IMR-90 (cell line): ENCODE data around the gene EPN1. TPM values are rescaled to one million over a fixed set of nuclear protein-coding genes. Genes with fewer than 3 reads are reported as not detected.

Experiments used
- ATAC-seq: fragments of 200-7000 bp; cut with Tn5 transposase; 2 replicates; pipeline ENCODE4 v1.9.1; 2020; ENCODE audit warnings: low read depth, mild to moderate bottlenecking, moderate library complexity
- BruUV-seq: library from RNA; stranded (reverse); fragments of 400-500 nt; replicated peaks from 2 replicates; lab custom pipeline; 2021; lab: Mats Ljungman, UMichigan
- CTCF ChIA-PET: fragments of 300-600 bp; formaldehyde crosslinking; extraction: SDS; loops from one replicate; lab custom pipeline; 2021; ENCODE audit warnings: antibody characterized with exemption; lab: Yijun Ruan, JAX
- POLR2A ChIA-PET: fragments of 300-600 bp; sonication (Branson Sonifier 250); formaldehyde crosslinking; loops from one replicate; lab custom pipeline; 2022; ENCODE audit warnings: antibody characterized with exemption; ENCODE audit not compliant: unreplicated experiment; lab: Charles Lee
- DNase-seq: peaks from one replicate; pipeline ENCODE4 v3.0.0; 2013
- H2AFZ ChIP-seq: replicated peaks from 2 replicates; pipeline ENCODE3; 2013; ENCODE audit warnings: low read length, mild to moderate bottlenecking; ENCODE audit not compliant: poor library complexity
- H2AK5ac ChIP-seq: 2 replicates; pipeline ENCODE4 v1.6.1; 2013; ENCODE audit warnings: low read depth, low read length, inconsistent platforms
- H2AK9ac ChIP-seq: replicated peaks from 2 replicates; pipeline ENCODE3; 2013; ENCODE audit warnings: mild to moderate bottlenecking, low read depth, low read length, moderate library complexity; ENCODE audit not compliant: poor library complexity
- H2BK120ac ChIP-seq: 2 replicates; pipeline ENCODE4 v1.6.1; 2013; ENCODE audit warnings: low read depth, low read length, inconsistent platforms
- H2BK15ac ChIP-seq: 3 replicates; pipeline ENCODE4 v1.6.1; 2013; ENCODE audit warnings: low read depth, low read length, inconsistent platforms
- H2BK20ac ChIP-seq: 2 replicates; pipeline ENCODE4 v1.6.1; 2013; ENCODE audit warnings: low read depth, mild to moderate bottlenecking, inconsistent platforms, low read length, moderate library complexity
- H2BK5ac ChIP-seq: 2 replicates; pipeline ENCODE4 v1.6.1; 2013; ENCODE audit warnings: mild to moderate bottlenecking, low read depth, low read length, inconsistent platforms; ENCODE audit not compliant: poor library complexity, severe bottlenecking
- H3K14ac ChIP-seq: replicated peaks from 2 replicates; pipeline ENCODE4 v1.6.1; 2013; ENCODE audit warnings: low read depth, low read length, inconsistent platforms
- H3K18ac ChIP-seq: 2 replicates; pipeline ENCODE4 v1.6.1; 2013; ENCODE audit warnings: low read depth, low read length, control low read depth
- H3K23ac ChIP-seq: 2 replicates; pipeline ENCODE4 v1.6.1; 2013; ENCODE audit warnings: low read depth, low read length, inconsistent platforms
- H3K27ac ChIP-seq: 2 replicates; pipeline ENCODE4 v1.5.1; 2013; ENCODE audit warnings: mild to moderate bottlenecking, control low read depth, low read length; ENCODE audit not compliant: insufficient read depth
- H3K27me3 ChIP-seq: 2 replicates; pipeline ENCODE4 v1.6.1; 2013; ENCODE audit warnings: low read length; ENCODE audit not compliant: control insufficient read depth, insufficient read depth
- H3K36me3 ChIP-seq: 2 replicates; pipeline ENCODE4 v1.6.1; 2013; ENCODE audit warnings: low read length, mixed read lengths; ENCODE audit not compliant: control insufficient read depth, insufficient read depth
- H3K4ac ChIP-seq: 2 replicates; pipeline ENCODE4 v1.6.1; 2013; ENCODE audit warnings: low read depth, low read length, inconsistent platforms
- H3K4me1 ChIP-seq: 2 replicates; pipeline ENCODE4 v1.6.1; 2013; ENCODE audit warnings: low read length, mixed read lengths; ENCODE audit not compliant: control insufficient read depth, insufficient read depth
- H3K4me2 ChIP-seq: 2 replicates; pipeline ENCODE4 v1.6.1; 2013; ENCODE audit warnings: low read depth, mild to moderate bottlenecking, control low read depth, low read length, moderate library complexity
- H3K4me3 ChIP-seq: 2 replicates; pipeline ENCODE4 v1.5.1; 2013; ENCODE audit warnings: low read depth, mild to moderate bottlenecking, control low read depth, low read length, moderate library complexity; ENCODE audit not compliant: insufficient read depth
- H3K56ac ChIP-seq: 2 replicates; pipeline ENCODE4 v1.6.1; 2013; ENCODE audit warnings: low read length, inconsistent platforms; ENCODE audit not compliant: insufficient read depth; ENCODE audit errors: extremely low read depth
- H3K79me1 ChIP-seq, 2 experiments: 2 replicates each; pipeline ENCODE4 v1.6.1; 2013; ENCODE audit warnings: low read length in 2 of 2, inconsistent platforms in 1 of 2, low read depth in 1 of 2
- H3K9ac ChIP-seq: 2 replicates; pipeline ENCODE4 v1.6.1; 2013; ENCODE audit warnings: low read depth, low read length, control low read depth
- H3K9me1 ChIP-seq: 2 replicates; pipeline ENCODE4 v1.6.1; 2013; ENCODE audit warnings: low read length, inconsistent platforms; ENCODE audit not compliant: insufficient read depth
- H3K9me3 ChIP-seq: 2 replicates; pipeline ENCODE4 v1.6.1; 2013; ENCODE audit warnings: low read length; ENCODE audit not compliant: control insufficient read depth, insufficient read depth
- H4K20me1 ChIP-seq: 2 replicates; pipeline ENCODE4 v1.6.1; 2013; ENCODE audit warnings: low read length, inconsistent platforms; ENCODE audit not compliant: insufficient read depth
- H4K5ac ChIP-seq: 2 replicates; pipeline ENCODE4 v1.6.1; 2013; ENCODE audit warnings: mild to moderate bottlenecking, low read depth, low read length, control low read depth
- H4K8ac ChIP-seq, 2 experiments: 2 replicates each; pipeline ENCODE4 v1.6.1; 2013; ENCODE audit warnings: low read depth in 2 of 2, low read length in 2 of 2, control low read depth in 1 of 2, inconsistent platforms in 1 of 2
- H4K91ac ChIP-seq: 2 replicates; pipeline ENCODE4 v1.6.1; 2013; ENCODE audit warnings: low read depth, low read length, inconsistent platforms; ENCODE audit not compliant: insufficient read depth
- MXI1 ChIP-seq: IDR thresholded peaks from 2 replicates; pipeline ENCODE4 v1.6.1; 2012; ENCODE audit warnings: low read depth, mild to moderate bottlenecking, low read length, moderate library complexity, borderline replicate concordance
- WGBS, 2 experiments: methylation state at CpG; one replicate each; pipeline versions ENCODE4 v1.1.5 to v1.1.7; 2013; ENCODE audit warnings: missing lambda C conversion rate in 2 of 2; ENCODE audit not compliant: insufficient read length in 1 of 2; ENCODE audit errors: extremely low coverage in 2 of 2; 5-methylcytosine and 5-hydroxymethylcytosine counted together
- dilution Hi-C: fragments of 300-500 bp; cut with HindIII; formaldehyde crosslinking; loops from one replicate; pipeline ENCODE4 v1.14.3; 2018; ENCODE audit warnings: low sequenced_read_pairs; ENCODE audit not compliant: unreplicated experiment
- in situ Hi-C: fragments of 300-500 bp; cut with MboI; formaldehyde crosslinking; loops from 3 replicates; pipeline ENCODE4 v1.14.3; 2019; ENCODE audit warnings: low sequenced_read_pairs, inconsistent platforms, mixed read lengths
- intact Hi-C: fragments of 100-400 bp; cut with micrococcal nuclease; formaldehyde crosslinking; loops from 2 replicates; pipeline ENCODE4 v1.10.0; 2022
- polyA plus RNA-seq, 3 experiments: library from polyadenylated mRNA; depleted of rRNA; stranded (reverse); fragments of >200 nt; gene quantifications; 2 replicates each; pipeline ENCODE4 v1.2.3, GENCODE V29; 2012; ENCODE audit warnings: low replicate concordance in 1 of 3
- total RNA-seq: library from RNA; depleted of rRNA; stranded (reverse); fragments of >200 nt; gene quantifications from 2 replicates; pipeline ENCODE4 v1.2.3, GENCODE V29; 2012
- TF ChIP-seq, protein P1 (sequence below): fragments of 150-350 bp; IDR thresholded peaks from 2 replicates; pipeline ENCODE4 v1.6.1; 2016; ENCODE audit warnings: low read depth, mild to moderate bottlenecking, low read length, moderate library complexity, borderline replicate concordance

EPN1 gene
- total and polyA plus RNA-seq, 2 of the 4 experiments (the other 2 are of a cell fraction) = 19.0 to 122 TPM

DNA sequence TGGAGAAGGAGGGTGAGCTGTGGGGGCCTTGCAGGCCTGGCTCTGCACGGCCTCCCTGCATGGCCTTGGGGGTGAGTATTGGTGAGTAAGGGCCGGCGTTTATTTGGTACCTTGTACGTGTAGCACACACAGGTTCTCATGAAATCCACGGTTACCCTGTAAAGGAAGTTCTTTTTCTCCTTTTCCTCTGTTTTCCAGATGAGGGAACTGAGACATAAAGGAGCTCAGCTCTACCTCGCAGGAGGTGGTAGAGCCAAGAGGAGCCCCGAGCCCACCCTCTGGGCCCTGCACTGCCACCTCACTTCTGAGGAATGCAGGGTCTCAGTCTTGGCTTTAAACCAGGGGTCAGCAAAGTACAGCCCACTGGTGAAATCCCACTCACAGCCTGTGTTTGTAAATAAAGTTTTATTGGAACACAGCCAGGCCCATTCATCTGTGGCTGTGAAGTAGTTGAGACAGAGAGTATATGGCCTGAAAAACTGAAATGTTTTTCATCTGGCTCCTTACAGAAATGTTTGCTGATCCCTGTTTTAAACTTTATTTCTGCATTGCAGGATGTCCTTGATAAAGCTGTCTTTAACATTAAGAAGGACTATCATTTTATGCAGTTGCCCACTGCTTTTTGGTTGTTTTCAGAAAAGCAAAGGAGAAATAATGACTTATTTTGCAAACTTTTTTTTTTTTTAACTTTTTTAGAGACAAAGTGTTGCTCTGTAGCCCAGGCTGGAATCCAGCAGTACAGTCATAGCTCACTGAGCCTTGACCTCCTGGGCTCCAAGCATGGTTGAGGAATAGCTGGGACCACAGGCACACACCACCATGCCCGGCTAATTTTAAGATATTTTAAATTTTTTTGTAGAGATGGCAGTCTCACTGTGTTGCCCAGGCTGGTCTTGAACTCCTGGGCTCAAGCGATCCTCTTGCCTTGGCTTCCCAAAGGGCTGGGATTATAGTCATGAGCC is 6.4 kb downstream of the EPN1 start:
- peaks cover 86% of the 10 kb centered on the region for H4K20me1 ChIP-seq
- no peak overlapping the region for H3K23ac ChIP-seq
- no peak overlapping the region for H2BK120ac ChIP-seq
- H3K4me3 ChIP-seq = no peak overlapping the region
- H3K9me3 ChIP-seq = no peaks in the 10 kb centered on the region
- H4K5ac ChIP-seq = no peak overlapping the region
- H3K14ac ChIP-seq = no peak overlapping the region
- H3K36me3 ChIP-seq = peaks cover 61% of the 10 kb centered on the region
- in situ Hi-C loops (loop anchor here (25.0 kb wide), 1 partner anchor 456 kb away; the partner anchor contains the start of gene ZNF444), intact Hi-C loops (no loop called here), dilution Hi-C loops (no loop called here)
- no peak overlapping the region for H2AFZ ChIP-seq
- no peak overlapping the region for H2AK5ac ChIP-seq
- no peak overlapping the region for H2BK5ac ChIP-seq
- H4K91ac ChIP-seq = no peak overlapping the region
- H3K4me1 ChIP-seq = peaks cover 7% of the 10 kb centered on the region
- CTCF ChIA-PET = interaction anchor here (1.3 to 1.4 kb wide), 2 partner anchors 10 to 27 kb away, joined by 3 read pairs; no protein-coding TSS in a partner anchor
- TF ChIP-seq, protein P1, sequence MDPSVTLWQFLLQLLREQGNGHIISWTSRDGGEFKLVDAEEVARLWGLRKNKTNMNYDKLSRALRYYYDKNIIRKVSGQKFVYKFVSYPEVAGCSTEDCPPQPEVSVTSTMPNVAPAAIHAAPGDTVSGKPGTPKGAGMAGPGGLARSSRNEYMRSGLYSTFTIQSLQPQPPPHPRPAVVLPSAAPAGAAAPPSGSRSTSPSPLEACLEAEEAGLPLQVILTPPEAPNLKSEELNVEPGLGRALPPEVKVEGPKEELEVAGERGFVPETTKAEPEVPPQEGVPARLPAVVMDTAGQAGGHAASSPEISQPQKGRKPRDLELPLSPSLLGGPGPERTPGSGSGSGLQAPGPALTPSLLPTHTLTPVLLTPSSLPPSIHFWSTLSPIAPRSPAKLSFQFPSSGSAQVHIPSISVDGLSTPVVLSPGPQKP = no peak
- 0 out of 2 replicates have a peak, but pooled peaks have one; percentile 25 for TF ChIP-seq MXI1
- BruUV-seq = no TSS peak
- no peak overlapping the region for H2BK15ac ChIP-seq
- POLR2A ChIA-PET = interaction anchor here (0.7 kb wide), 1 partner anchor 32 kb away, joined by 12 read pairs; no protein-coding TSS in a partner anchor
- no peak overlapping the region for H3K18ac ChIP-seq
- no peak overlapping the region for H3K56ac ChIP-seq
- H4K8ac ChIP-seq = no peak overlapping the region
- H2AK9ac ChIP-seq = no peak overlapping the region
- DNase-seq (peak; percentile 53), ATAC-seq (peak; percentile 78)
- H3K9ac ChIP-seq = no peak overlapping the region
- peak overlapping the region; percentile 7; the same call in 1 of the 2 replicates for H3K27ac ChIP-seq
- no peaks in the 10 kb centered on the region for H3K27me3 ChIP-seq
- no peak overlapping the region for H3K4me2 ChIP-seq
- no peak overlapping the region for H2BK20ac ChIP-seq
- H3K9me1 ChIP-seq = peaks cover 11% of the 10 kb centered on the region; the same call in 1 of the 2 replicates
- peaks cover 26 to 80% of the 10 kb centered on the region in 2 experiments for H3K79me1 ChIP-seq
- H3K4ac ChIP-seq = no peak overlapping the region
- 67% methylated on average over 1 of the region's 9 CpGs; no CpG with 5 or more reads in 1 of the 2 experiments for WGBS, 2 experiments
